GM18526 (cell line): Measurements from ENCODE around the gene HOXB8.

Experiments
- POLR2A ChIP-seq: IDR thresholded peaks from 3 replicates; pipeline ENCODE4 v1.6.1; 2011; ENCODE audit not compliant: insufficient read length; ENCODE audit errors: extremely low read depth

Gene HOXB8

GRCh38 chr17:48642059-48642842, 27.2 kb upstream of the HOXB8 start:
- no peak for TF ChIP-seq POLR2A

- TF ChIP-seq POLR2A: no peak
Measured at GRCh38 chr17:48641541-48642058, 26.5 kb upstream of the HOXB8 start.

- TF ChIP-seq POLR2A: no peak
Measured at GRCh38 chr17:48640858-48641180, 25.7 kb upstream of the HOXB8 start.

- no peak for TF ChIP-seq POLR2A
Measured at GRCh38 chr17:48639982-48640857, 25.1 kb upstream of the HOXB8 start.

- no peak for TF ChIP-seq POLR2A
Measured at GRCh38 chr17:48639136-48639535, 24.0 kb upstream of the HOXB8 start.

- TF ChIP-seq POLR2A: no peak
Measured at GRCh38 chr17:48637323-48638260, 22.5 kb upstream of the HOXB8 start.

- no peak for TF ChIP-seq POLR2A
Measured at GRCh38 chr17:48636177-48637018, 21.3 kb upstream of the HOXB8 start.

GRCh38 chr17:48634493-48635208, 19.6 kb upstream of the HOXB8 start:
- no peak for TF ChIP-seq POLR2A

GRCh38 chr17:48633266-48633677, 18.2 kb upstream of the HOXB8 start:
- TF ChIP-seq POLR2A: no peak

- TF ChIP-seq POLR2A: no peak
Measured at GRCh38 chr17:48632579-48633265, 17.6 kb upstream of the HOXB8 start.

- TF ChIP-seq POLR2A: no peak
Measured at GRCh38 chr17:48631693-48632578, 16.8 kb upstream of the HOXB8 start.
